Body of pancreas (tissue), 4 donors: ENCODE results near the gene ZFHX3.

ENCODE experiments used
- POLR2A ChIP-seq, 3 donors: fragments of 450-650 bp; IDR thresholded peaks; one replicate each; pipeline ENCODE4 v1.6.1; 2016; ENCODE audit warnings: antibody characterized with exemption in 3 of 3, mild to moderate bottlenecking in 2 of 3
- TF ChIP-seq, protein P1 (sequence below), 7 experiments: fragments of 450-650 bp in 4 of 7; fragments of 200-600 bp in 3 of 7; sonication (generic) in 3 of 7; IDR thresholded peaks; one replicate each; pipeline ENCODE4 v1.5.1; 2016 to 2019; ENCODE audit warnings: antibody characterized with exemption in 7 of 7

DNA sequence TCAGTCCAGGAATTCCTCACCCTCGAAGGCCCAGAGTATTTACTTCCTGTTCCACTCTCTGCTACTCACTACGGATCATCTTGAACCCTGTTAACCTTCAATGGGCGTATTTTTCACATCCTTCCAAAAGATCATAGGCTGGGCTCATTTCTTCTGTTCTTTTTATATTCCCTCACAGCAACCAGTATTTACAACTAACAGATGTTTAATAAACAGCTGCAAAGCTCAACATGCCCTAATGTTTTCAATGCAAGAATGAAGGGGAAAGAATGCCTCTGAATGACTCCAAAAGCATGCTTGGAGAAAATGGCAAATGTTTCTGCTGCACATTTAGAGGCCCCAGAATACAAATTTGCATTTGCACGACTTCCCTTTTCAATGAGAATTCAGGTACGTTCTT is 174.9 kb downstream of the ZFHX3 start:
- TF ChIP-seq, protein P1, sequence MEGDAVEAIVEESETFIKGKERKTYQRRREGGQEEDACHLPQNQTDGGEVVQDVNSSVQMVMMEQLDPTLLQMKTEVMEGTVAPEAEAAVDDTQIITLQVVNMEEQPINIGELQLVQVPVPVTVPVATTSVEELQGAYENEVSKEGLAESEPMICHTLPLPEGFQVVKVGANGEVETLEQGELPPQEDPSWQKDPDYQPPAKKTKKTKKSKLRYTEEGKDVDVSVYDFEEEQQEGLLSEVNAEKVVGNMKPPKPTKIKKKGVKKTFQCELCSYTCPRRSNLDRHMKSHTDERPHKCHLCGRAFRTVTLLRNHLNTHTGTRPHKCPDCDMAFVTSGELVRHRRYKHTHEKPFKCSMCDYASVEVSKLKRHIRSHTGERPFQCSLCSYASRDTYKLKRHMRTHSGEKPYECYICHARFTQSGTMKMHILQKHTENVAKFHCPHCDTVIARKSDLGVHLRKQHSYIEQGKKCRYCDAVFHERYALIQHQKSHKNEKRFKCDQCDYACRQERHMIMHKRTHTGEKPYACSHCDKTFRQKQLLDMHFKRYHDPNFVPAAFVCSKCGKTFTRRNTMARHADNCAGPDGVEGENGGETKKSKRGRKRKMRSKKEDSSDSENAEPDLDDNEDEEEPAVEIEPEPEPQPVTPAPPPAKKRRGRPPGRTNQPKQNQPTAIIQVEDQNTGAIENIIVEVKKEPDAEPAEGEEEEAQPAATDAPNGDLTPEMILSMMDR (IDR thresholded peaks at IDR 0.05), result no peak
- TF ChIP-seq POLR2A (IDR thresholded peaks at IDR 0.05), result no peak
